A204.1 (cell line): ENCODE measurements around the gene STAG3.
"Not testable (repeated sequence)": the region's sequence is repeated elsewhere in the genome, so short reads cannot be mapped to it uniquely, and the experiment has no call there.

Experiments
- FAIRE-seq: peaks from 2 replicates; lab custom pipeline; 2012; peaks lifted over from hg19 to GRCh38; lab: Jason Lieb, UNC

STAG3 gene, protein sequence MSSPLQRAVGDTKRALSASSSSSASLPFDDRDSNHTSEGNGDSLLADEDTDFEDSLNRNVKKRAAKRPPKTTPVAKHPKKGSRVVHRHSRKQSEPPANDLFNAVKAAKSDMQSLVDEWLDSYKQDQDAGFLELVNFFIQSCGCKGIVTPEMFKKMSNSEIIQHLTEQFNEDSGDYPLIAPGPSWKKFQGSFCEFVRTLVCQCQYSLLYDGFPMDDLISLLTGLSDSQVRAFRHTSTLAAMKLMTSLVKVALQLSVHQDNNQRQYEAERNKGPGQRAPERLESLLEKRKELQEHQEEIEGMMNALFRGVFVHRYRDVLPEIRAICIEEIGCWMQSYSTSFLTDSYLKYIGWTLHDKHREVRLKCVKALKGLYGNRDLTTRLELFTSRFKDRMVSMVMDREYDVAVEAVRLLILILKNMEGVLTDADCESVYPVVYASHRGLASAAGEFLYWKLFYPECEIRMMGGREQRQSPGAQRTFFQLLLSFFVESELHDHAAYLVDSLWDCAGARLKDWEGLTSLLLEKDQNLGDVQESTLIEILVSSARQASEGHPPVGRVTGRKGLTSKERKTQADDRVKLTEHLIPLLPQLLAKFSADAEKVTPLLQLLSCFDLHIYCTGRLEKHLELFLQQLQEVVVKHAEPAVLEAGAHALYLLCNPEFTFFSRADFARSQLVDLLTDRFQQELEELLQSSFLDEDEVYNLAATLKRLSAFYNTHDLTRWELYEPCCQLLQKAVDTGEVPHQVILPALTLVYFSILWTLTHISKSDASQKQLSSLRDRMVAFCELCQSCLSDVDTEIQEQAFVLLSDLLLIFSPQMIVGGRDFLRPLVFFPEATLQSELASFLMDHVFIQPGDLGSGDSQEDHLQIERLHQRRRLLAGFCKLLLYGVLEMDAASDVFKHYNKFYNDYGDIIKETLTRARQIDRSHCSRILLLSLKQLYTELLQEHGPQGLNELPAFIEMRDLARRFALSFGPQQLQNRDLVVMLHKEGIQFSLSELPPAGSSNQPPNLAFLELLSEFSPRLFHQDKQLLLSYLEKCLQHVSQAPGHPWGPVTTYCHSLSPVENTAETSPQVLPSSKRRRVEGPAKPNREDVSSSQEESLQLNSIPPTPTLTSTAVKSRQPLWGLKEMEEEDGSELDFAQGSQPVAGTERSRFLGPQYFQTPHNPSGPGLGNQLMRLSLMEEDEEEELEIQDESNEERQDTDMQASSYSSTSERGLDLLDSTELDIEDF

DNA sequence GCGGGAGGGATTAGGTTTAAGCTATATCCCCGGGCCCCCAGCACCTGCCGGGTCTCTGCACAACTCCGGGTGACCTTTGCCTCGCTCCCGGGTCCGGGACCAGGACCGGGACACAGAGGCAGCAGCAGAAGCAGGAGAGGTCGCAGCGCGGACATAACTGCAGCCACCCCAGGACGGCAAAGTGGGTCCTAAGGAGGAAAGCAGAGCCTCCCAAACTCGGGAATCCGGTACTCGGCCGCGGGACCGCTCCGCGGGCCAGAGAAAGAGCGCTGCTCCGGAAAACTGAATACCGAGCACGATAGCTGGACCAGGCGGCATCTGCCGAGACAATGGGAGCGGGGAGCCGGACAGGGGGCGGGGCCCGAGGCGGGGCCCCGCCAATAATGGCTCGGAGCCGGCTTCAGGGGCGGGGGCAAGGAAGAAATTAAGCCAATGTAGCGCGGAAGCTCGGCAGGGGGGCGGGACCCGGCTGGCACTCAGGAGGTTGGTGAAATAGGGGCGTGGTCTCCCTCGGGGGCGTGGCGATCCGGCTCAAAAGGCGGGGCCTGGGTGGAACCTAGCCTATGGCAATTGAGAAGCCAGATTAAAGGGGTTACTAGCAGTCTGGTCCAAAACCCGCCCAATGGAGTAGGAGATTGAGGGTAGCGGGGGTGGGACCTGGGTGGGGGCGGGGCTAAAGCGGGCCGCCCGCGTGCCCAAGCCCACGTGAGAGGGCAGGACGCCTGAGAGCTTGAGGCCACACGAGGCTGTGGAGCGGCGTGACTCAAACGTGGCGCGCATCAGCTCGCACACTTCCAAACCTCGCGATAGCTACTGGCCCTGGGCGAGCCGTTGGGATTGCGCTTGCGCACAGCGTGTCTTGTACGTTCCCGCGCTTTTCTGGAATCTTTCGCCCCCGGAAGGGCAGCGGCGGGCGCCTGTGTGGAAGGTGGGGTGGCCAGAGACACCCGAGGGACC lies at the start of gene STAG3, which contains the start of gene GPC2:
TSS of gene STAG3 (plus strand) at position 874 of the 957 bp plus-strand sequence. CDS start 2,639 bp downstream, outside the sequence.
TSS of gene GPC2 (minus strand) at position 337 of the 957 bp plus-strand sequence. CDS start at position 155, 182 bp downstream.
- FAIRE-seq = no peak

DNA sequence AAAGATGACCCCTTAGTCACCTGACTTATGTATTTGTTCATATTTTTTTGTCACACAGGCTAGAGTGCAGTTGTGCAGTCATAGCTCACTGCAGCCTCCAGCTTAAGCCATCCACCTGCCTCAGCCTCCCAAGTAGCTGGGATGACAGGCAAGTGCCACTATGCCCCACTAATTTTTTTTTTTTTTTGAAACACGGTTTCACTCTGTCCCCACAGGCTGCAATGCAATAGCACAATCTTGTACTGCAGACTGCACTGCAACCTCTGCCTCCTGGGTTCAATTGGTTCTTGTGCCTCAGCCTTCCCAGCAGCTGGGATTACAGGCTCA lies 49.1 kb upstream of the STAG3 start:
- FAIRE-seq = no peak

DNA sequence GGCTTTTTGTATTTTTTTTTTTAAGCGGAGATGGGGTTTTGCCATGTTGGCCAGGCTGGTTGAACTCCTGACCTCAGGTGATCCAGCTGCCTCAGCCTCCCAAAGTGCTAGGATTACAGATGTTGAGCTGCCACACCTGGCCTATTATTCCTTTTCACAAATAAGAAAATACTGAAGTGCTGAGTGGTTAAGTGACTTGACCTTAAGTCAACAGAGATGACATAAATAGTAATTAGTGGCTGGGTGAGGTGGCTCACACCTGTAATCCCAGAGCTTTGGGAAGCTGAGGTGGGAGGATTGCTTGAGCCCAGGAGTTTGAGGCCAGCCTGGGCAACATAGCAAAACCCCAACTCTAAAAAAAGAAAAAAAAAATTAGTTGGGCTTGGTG lies 47.5 kb upstream of the STAG3 start:
- not testable (repeated sequence) for FAIRE-seq

DNA sequence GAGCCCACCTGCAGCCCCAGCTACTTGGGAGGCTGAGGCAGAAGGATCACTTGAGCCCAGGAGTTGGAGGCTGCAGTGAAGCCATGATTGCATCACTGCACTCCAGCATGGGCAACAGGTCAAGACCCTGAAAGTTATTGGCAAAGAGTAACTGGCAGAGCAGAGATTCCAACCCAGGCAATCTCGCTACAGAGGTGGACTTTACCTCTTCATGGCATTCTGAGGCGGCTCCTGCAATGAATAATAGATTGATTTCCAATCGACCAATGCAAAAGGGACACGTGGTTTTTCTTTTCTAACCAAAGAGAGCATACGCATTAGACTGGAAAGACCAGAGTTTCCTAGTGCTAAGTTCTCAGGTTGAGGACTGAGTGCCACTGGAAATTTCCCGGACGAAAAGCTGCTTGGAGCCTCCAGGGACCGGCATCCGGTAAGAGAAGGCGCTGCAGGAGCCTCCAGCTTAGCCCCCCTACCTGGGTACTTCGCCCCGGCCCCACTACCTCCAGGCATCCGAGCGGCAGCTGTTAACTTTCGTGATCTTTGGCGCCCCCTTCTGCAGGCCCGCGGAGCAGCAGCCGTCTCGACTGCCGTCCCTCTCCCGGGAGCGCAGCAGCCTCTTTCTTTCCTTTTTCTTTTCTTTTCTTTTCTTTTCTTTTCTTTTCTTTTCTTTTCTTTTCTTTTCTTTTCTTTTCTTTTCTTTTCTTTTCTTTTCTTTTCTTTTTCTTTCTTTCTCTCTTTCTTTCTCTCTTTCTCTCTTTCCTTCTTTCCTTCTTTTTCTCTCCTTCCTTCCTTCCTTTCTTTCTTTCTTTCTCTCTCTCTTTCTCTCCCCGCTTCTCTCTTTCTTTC lies 46.9 kb upstream of the STAG3 start:
- FAIRE-seq = no peak

DNA sequence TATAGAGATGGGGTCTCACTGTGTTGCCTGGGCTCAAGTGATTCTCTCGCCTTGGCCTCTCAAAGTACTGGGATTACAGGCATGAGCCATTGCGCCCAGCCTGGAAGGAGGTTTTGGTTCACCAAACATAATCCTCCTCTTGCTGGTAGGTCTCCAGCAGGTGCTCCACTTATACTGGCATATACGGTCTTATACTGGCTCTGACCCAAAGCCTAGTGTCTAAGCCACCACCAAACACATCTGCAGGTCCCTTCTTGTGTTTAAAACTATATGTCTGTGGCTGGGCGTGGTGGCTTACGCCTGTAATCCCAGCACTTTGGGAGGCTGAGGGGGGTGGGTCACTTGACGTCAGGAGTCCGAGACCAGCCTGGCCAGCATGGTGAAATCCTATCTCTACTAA lies 45.6 kb upstream of the STAG3 start:
- FAIRE-seq = no peak

DNA sequence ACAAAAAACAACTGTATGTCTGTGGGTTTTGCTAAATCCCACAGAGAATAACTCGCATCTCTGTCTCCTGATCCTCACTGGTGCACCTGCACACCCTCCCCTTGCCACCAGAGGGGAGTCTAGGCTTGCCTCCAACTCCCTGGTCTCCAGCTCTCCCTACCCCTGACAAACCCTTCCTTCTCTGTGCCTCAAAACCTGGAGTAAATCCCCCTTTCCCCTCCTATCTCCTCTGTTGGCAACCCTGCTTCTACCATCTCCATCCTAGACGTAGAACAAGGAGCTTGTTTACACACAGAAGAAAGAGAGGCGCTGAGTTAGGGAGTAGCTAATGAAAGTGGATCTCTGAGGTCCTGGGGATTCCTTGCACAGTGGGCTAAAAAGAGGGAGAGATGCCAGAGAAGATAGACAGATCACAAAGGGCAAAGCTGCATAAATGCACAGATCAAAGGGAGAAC lies 45.0 kb upstream of the STAG3 start:
- no peak for FAIRE-seq

DNA sequence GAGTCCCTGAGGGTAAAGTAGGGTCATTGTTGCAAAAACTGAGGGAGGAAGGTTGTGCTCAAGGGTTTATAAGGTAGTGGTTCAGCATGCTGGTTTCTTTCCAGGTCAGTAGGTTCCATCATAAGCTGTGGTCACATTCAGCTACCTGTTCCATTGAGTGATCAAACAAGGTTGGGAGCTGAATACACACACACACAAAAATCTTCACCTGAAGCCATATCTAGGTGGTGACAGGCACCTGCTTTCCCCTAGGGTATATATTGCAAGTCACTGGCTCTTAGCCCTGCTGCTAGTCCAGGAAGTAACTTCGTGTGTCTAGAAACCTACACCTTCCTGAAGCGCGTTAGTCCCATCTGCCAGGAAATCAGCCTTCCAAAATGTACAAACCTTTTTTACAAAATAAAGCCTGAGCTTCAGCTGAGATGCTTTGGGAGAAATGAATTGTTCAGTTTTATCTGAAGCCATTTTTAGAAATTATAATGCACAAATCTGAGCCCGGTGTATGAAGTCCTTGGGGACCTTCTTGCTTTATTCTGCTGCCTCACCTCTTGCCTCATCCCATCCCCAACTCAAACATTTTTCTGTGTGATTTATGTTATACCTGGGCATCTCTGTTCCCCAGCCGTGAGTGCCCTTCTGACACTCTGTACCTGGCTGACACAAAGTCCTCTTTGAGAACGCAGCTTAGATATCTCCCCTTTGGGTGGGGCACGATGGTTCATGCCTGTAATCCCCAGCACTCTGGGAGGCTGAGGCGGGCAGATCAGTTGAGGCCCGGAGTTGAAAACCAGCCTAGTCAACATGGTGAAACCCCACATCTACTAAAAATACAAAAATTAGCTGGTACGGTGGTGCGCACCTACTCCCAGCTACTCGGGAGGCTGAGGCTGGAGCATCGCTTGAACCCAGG lies 39.6 kb upstream of the STAG3 start:
- FAIRE-seq = no peak

DNA sequence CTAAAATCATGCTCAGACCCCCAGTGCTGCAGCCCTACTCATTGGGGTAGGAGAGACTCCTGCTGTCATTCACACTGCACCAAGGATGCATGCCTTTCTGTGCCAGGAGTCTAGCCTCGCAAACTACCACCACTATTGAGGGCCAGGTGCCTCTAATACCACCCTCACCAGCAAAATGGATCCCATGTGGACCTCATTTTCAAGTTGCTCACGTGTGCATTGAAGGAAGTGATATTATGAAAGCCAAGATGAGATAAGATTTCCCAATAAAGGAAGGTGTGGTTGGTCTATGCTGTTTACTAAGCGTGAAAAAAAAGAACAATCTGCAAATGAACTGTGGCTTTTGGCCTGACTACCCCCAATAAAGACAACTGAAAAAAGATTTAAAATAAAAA lies 36.2 kb upstream of the STAG3 start:
- FAIRE-seq = no peak

DNA sequence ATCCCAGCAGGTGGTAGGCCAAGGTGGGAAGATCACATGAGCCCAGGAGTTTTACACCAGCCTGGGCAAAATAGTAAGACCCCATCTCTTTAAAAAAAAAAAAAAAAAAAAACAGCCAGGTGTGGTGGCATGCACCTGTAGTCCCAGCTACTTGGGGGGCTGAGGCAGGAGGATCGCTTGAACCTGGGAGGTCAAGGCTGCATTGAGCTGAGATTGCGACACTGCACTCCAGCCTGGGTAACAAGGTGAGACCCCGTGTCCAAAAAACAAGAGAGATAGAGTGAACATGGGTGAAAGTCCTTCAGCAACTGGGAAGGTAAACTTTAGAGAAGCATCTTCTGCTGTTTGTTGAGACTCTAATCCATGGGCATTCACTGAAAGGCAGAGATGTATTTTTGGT lies 35.3 kb upstream of the STAG3 start:
- no peak for FAIRE-seq

DNA sequence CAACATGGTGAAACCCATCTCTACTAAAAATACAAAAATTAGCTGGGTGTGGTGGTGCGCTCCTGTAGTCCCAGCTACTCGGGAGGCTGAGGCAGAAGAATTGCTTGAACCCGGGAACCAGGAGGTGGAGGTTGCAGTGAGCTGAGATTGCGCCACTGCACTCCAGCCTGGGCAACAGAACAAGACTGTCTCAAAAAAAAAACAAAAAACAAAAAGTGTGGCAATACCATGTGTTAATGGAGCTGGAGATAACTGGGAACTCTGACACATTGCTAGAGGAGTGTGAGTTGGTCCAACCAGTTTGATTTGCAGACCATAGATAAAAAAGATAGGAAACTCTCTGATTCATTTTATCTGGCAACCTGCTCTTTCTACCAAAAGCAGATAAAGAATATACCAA lies 31.4 kb upstream of the STAG3 start:
- not testable (repeated sequence) for FAIRE-seq

DNA sequence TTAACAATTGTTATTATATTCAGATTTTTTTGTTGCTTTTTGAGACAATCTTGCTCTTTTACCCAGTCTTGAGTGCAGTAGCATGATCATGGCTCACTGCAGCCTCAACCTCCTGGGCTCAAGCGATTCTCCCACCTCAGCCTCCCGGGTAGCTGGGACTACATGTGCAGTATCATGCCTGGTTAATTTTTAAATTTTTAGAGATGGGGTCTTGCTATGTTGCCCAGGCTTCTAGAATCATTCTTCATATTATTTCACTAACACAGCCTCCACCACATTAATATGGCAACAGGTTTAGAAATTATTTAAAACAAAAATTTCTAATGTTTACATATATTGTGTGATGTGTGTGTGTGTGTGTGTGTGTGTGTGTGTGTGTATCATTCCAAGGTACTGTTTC lies 30.4 kb upstream of the STAG3 start:
- FAIRE-seq = no peak

DNA sequence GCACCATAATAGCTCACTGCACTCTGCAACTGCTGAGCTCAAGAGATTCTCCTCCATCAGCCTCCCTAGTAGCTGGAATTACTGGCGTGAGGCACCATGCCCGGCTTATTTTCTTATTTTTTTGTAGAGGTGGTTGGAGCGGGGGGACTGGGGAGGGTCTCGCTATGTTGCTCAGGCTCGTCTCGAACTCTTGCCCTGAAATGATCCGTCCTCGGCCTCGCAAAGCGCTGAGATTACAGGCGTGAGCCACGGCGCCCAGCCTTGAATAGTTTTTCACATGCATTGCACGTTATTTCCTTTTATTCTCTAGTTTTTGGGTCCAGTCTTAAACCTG lies 29.5 kb upstream of the STAG3 start:
- FAIRE-seq = no peak

DNA sequence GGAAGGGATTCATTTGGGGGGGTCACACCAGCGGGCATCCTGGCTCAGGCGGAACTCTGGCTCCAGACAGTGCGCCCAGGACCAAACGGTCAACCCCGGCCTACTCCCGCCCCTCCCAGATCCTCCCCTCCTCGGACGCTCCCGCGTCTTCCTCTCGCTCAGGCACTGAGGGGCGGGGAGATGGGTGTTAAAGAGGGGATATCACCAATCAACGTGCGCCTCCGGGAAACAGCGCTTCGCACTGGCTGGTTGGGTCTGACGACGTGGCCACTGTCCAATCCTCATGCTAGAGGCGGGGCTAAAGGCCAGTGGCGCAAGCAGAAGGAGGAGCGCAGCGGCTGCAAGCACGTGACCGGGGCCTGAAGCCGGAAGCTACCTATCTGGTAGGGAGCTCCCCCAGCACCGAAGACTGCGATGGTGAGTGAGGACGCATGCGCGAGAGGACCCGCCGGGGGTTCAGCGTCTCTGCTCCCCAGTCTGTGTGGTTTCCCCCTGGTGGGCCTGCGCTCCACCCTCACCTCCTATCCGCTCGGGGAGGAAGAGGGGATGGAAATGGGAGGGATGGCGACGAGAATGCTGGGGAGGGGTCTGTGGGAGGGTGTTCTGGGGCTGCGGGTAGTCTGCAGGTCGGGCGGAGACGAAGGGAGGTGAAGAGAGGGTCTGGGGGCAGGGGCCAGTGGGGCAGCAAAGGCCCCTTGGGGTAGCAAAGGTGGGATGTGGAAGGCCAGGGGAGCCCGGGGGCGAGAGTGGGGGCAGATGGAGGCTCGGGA lies 29.0 kb upstream of the STAG3 start, which contains the start of gene LAMTOR4:
TSS of gene LAMTOR4 (plus strand) at position 360 of the 770 bp plus-strand sequence. CDS start at position 415, 55 bp downstream.
- FAIRE-seq = peak; percentile 99

DNA sequence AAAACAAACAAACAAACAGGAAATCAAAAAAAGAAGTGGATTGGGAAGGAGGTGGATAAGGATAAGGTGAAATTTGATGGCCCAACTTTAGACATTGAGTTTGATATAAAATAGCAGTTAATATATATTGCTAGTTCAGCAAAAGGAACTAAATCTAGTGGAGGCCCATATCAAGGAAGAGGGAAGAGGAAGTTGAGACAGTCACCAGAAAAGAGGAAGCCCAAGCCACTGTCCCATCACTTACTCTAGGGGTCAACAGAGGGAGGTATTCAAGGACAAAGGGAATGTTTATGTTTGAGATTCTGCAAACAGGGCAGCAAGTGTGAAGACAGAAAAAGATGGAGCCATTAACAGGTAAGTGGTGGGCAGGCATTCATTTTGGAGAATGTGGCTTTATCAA lies 25.3 kb upstream of the STAG3 start:
- FAIRE-seq = no peak

DNA sequence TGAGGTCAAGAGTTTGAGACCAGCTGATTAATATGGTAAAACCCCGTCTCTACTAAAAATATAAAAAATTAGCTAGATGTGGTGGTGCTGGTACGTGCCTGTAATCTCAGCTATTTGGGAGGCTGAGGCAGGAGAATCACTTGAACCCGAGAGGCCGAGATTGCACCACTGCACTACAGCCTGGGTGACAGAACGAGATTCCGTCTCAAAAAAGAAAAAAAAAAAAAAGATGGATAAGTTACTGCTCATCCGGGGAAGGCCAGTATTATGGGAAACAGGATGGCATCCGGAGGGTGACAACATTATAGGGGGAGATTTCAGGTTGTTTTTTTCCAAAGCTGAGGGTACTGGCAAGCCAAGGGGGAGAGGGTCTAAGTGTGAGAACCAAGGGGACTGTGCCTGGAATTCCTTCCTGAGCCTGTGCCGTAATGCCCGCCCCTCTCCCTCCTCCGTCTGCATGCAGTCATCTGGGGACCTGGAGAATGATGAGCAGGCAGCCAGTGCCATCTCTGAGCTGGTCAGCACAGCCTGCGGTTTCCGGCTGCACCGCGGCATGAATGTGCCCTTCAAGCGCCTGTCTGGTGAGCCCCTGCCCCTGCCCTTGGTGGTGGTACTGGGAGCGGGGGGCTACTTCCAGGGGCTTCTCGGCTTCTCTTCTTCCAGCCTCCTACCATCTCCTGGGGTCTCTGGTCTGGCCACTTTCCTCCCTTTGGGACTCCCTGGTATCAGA lies 24.6 kb upstream of the STAG3 start:
- FAIRE-seq = no peak

DNA sequence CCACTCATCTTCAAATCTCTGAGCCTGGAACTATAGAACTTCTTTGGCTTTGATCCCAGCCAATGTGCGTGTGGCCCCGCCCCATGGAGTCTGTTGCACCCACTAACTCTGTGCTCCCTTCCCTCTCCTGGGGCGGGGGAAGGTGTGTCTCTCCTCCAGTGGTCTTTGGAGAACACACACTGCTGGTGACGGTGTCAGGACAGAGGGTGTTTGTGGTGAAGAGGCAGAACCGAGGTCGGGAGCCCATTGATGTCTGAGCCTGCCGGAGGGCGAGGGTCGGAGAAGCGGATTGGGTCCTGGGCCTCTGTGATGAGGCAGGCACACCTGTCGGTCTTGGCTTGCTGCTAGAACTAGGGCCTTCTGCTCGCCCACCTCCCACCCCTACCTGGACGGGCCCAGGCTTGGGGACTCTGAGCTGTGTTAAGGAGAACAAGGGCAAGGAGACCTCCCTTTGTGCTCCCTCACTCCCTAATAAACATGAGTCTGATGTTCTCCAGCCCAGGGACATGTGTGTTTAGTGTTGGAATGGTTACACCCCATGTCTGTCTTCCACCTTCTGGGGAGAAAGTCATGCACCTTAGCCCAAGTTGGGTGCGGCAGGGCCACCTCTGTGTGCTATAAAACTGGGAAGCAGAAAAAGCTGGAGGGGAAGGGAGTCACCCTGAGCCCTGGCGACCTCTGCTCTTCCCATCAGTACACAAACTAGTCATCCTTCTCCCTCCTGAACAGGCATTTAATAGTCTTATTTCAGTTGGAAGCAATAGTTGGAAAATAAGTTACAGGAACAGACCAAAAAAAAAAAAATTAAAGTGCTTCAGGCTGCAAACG lies 23.8 kb upstream of the STAG3 start:
- no peak for FAIRE-seq
